ENCODE data around the gene TBC1D1.

Gene TBC1D1

GRCh38 chr4:38179690-38180377, 288.9 kb downstream of the TBC1D1 start:
- in situ Hi-C loops (cut with MboI; ENCODE audit: low sequenced_read_pairs) = loop anchor here (10.0 kb wide), 2 partner anchors 105 to 495 kb away; no protein-coding TSS in a partner anchor

- in situ Hi-C loops (cut with MboI; ENCODE audit: low sequenced_read_pairs) = loop anchor here (10.0 kb wide), 1 partner anchor 494 kb away; no protein-coding TSS in a partner anchor
Measured at GRCh38 chr4:38180456-38180855, 289.6 kb downstream of the TBC1D1 start.

- in situ Hi-C loops (cut with MboI; ENCODE audit: low sequenced_read_pairs) = loop anchor here (10.0 kb wide), 1 partner anchor 494 kb away; no protein-coding TSS in a partner anchor
Measured at GRCh38 chr4:38181286-38181685, 290.4 kb downstream of the TBC1D1 start.

- in situ Hi-C loops (cut with MboI; ENCODE audit: low sequenced_read_pairs) = loop anchor here (10.0 kb wide), 1 partner anchor 492 kb away; no protein-coding TSS in a partner anchor
Measured at GRCh38 chr4:38182334-38182998, 291.6 kb downstream of the TBC1D1 start.

- in situ Hi-C loops (cut with MboI; ENCODE audit: low sequenced_read_pairs) = loop anchor here (10.0 kb wide), 1 partner anchor 490 kb away; no protein-coding TSS in a partner anchor
Measured at GRCh38 chr4:38184404-38184803, 293.5 kb downstream of the TBC1D1 start.

GRCh38 chr4:38185406-38186144, 294.7 kb downstream of the TBC1D1 start:
- in situ Hi-C loops (cut with MboI; ENCODE audit: low sequenced_read_pairs) = loop anchor here (10.0 kb wide), 1 partner anchor 489 kb away; no protein-coding TSS in a partner anchor

- in situ Hi-C loops (cut with MboI; ENCODE audit: low sequenced_read_pairs) = loop anchor here (10.0 kb wide), 1 partner anchor 487 kb away; no protein-coding TSS in a partner anchor
Measured at GRCh38 chr4:38188136-38188535, 297.3 kb downstream of the TBC1D1 start.

GRCh38 chr4:38188631-38189101, 297.8 kb downstream of the TBC1D1 start:
- in situ Hi-C loops (cut with MboI; ENCODE audit: low sequenced_read_pairs) = loop anchor here (10.0 kb wide), 1 partner anchor 486 kb away; no protein-coding TSS in a partner anchor
